HG03103 (cell line): Measurements from ENCODE around the gene SLC9A9.
"Not testable (repeated sequence)": the region's sequence is repeated elsewhere in the genome, so short reads cannot be mapped to it uniquely, and the experiment has no call there.

Experiments
- ATAC-seq: cut with Tn5 transposase; IDR thresholded peaks from one replicate; pipeline ENCODE4 v1.9.1; 2021; ENCODE audit warnings: low read depth; ENCODE audit not compliant: unreplicated experiment

The SLC9A9 gene

GRCh38 chr3:143526011-143526545 lies 322.2 kb downstream of the SLC9A9 start:
- ATAC-seq = no peak

- no peak for ATAC-seq
These were observed 322.9 kb downstream of the SLC9A9 start for GRCh38 chr3:143525408-143525807.

GRCh38 chr3:143521803-143522202 lies 326.5 kb downstream of the SLC9A9 start:
- no peak for ATAC-seq

GRCh38 chr3:143517131-143517530 lies 331.1 kb downstream of the SLC9A9 start:
- ATAC-seq = not testable (repeated sequence)

- no peak for ATAC-seq
These were observed 333.4 kb downstream of the SLC9A9 start for GRCh38 chr3:143514874-143515273.

GRCh38 chr3:143514109-143514508 lies 334.2 kb downstream of the SLC9A9 start:
- no peak for ATAC-seq

GRCh38 chr3:143511174-143511879 lies 336.9 kb downstream of the SLC9A9 start:
- no peak for ATAC-seq

- no peak for ATAC-seq
These were observed 337.7 kb downstream of the SLC9A9 start for GRCh38 chr3:143510601-143511000.

- ATAC-seq = no peak
These were observed 340.3 kb downstream of the SLC9A9 start for GRCh38 chr3:143507735-143508580.

GRCh38 chr3:143506190-143506589 lies 342.1 kb downstream of the SLC9A9 start:
- ATAC-seq = no peak

- ATAC-seq = no peak
These were observed 344.9 kb downstream of the SLC9A9 start for GRCh38 chr3:143503325-143503885.

- ATAC-seq = no peak
These were observed 346.2 kb downstream of the SLC9A9 start for GRCh38 chr3:143502081-143502480.

- no peak for ATAC-seq
These were observed 350.9 kb downstream of the SLC9A9 start for GRCh38 chr3:143497382-143497781.

GRCh38 chr3:143496191-143496590 lies 352.1 kb downstream of the SLC9A9 start:
- no peak for ATAC-seq

GRCh38 chr3:143495527-143495926 lies 352.7 kb downstream of the SLC9A9 start:
- ATAC-seq = no peak

- no peak for ATAC-seq
These were observed 361.7 kb downstream of the SLC9A9 start for GRCh38 chr3:143486611-143487010.

GRCh38 chr3:143484846-143485512 lies 363.3 kb downstream of the SLC9A9 start:
- ATAC-seq = no peak

- ATAC-seq = no peak
These were observed 365.1 kb downstream of the SLC9A9 start for GRCh38 chr3:143483214-143483613.

GRCh38 chr3:143482106-143483088 lies 365.9 kb downstream of the SLC9A9 start:
- no peak for ATAC-seq

- ATAC-seq = no peak
These were observed 367.9 kb downstream of the SLC9A9 start for GRCh38 chr3:143480344-143480743.
